GM18861 (cell line): ENCODE data around the gene JAK1.
"Not testable (repeated sequence)": the region's sequence is repeated elsewhere in the genome, so short reads cannot be mapped to it uniquely, and the experiment has no call there.

Experiments used
- ATAC-seq: cut with Tn5 transposase; IDR thresholded peaks from one replicate; pipeline ENCODE4 v1.9.1; 2021; ENCODE audit not compliant: unreplicated experiment

The JAK1 gene

GRCh38 chr1:64844175-64844574 lies 122.2 kb downstream of the JAK1 start:
- ATAC-seq: no peak

- ATAC-seq: no peak
These were observed 122.7 kb downstream of the JAK1 start for GRCh38 chr1:64843675-64844074.

- ATAC-seq: no peak
These were observed 124.1 kb downstream of the JAK1 start for GRCh38 chr1:64842224-64842623.

GRCh38 chr1:64841330-64842065 lies 124.9 kb downstream of the JAK1 start:
- no peak for ATAC-seq

GRCh38 chr1:64839732-64840405 lies 126.5 kb downstream of the JAK1 start:
- ATAC-seq: no peak

- ATAC-seq: no peak
These were observed 127.1 kb downstream of the JAK1 start for GRCh38 chr1:64839261-64839660.

- ATAC-seq: no peak
These were observed 127.9 kb downstream of the JAK1 start for GRCh38 chr1:64838486-64838885.

- ATAC-seq: no peak
These were observed 129.5 kb downstream of the JAK1 start for GRCh38 chr1:64836802-64837201.

- ATAC-seq: no peak
These were observed 131.6 kb downstream of the JAK1 start for GRCh38 chr1:64834734-64835133.

GRCh38 chr1:64830030-64830651 lies 136.2 kb downstream of the JAK1 start:
- ATAC-seq: no peak

GRCh38 chr1:64829411-64830029 lies 136.8 kb downstream of the JAK1 start:
- no peak for ATAC-seq

- ATAC-seq: no peak
These were observed 137.5 kb downstream of the JAK1 start for GRCh38 chr1:64828829-64829228.

GRCh38 chr1:64826991-64827390 lies 139.4 kb downstream of the JAK1 start:
- ATAC-seq: no peak

- ATAC-seq: peak; percentile 61
These were observed 142.5 kb downstream of the JAK1 start for GRCh38 chr1:64823691-64824476.

GRCh38 chr1:64822621-64823020 lies 143.7 kb downstream of the JAK1 start:
- no peak for ATAC-seq

- ATAC-seq: not testable (repeated sequence)
These were observed 145.8 kb downstream of the JAK1 start for GRCh38 chr1:64820572-64820971.

GRCh38 chr1:64817364-64817763 lies 149.0 kb downstream of the JAK1 start:
- not testable (repeated sequence) for ATAC-seq

GRCh38 chr1:64814427-64814826 lies 151.9 kb downstream of the JAK1 start:
- ATAC-seq: no peak

- ATAC-seq: no peak
These were observed 155.2 kb downstream of the JAK1 start for GRCh38 chr1:64811131-64811530.

- no peak for ATAC-seq
These were observed 156.3 kb downstream of the JAK1 start for GRCh38 chr1:64810001-64810400.

GRCh38 chr1:64809309-64809708 lies 157.0 kb downstream of the JAK1 start:
- ATAC-seq: no peak
